ENCODE results near the gene ESPN. TPM values are rescaled to one million over a fixed set of nuclear protein-coding genes. Genes with fewer than 3 reads are reported as not detected.

The ESPN gene
- total and polyA plus RNA-seq, 2 of the 8 experiments (the other 6 are each of a cell fraction or from before 2014, with no cell fraction given), result 5.2 to 16.3 TPM

DNA sequence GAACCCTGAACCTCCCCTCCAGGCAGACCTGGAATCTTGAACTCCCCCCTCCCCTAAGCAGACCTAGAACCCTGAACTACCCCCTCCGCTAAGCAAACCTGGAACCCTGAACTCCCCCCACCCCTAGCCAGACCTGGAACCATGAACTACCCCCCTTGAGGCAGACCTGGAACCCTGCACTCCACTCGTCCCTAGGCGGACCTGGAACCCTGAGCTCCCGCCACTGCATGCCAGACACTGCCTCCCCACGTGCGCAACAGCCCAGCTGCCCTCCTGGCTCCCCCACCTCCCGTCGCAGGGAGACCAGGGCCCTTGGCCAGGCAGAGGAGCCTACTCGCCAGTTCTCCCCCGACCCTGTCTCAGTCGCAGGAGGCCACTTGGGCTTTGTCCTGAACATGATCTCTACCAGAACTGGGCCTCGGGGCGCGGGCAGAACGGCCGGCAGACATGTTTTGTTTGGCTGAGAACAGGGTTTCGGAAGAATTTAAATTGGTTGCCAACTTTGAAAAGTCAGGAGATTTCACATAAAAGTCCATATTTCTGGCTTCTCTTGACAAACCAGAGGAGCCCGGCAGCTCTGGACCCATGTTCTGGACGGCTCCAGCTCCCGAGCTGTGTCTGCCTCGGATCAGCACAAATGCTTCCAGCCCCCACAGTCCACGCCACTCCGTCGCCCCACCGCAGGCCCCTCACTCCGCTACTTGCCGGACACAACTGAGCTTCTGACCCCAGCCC is 76.1 kb downstream of the ESPN start:
- H4K91ac ChIP-seq (replicated peaks; ENCODE audit: insufficient read length, low read length), result no peak overlapping the region
- WGBS, 2 experiments (ENCODE audit: extremely low coverage in 1 of 2, insufficient coverage in 1 of 2, insufficient read length in 1 of 2, insufficient replicate concordance in 2 of 2, low coverage in 1 of 2, low lambda C conversion rate in 2 of 2, missing lambda C conversion rate in 1 of 2), result 92% methylated on average over 25 of the region's 27 CpGs; no CpG with 5 or more reads in 1 of the 2 experiments
- no peak overlapping the region for H3K4ac ChIP-seq (replicated peaks; ENCODE audit: insufficient read length, low read depth, low read length)
- no peak overlapping the region; the same call in 1 of the 2 replicates for H2BK5ac ChIP-seq (ENCODE audit: low read depth, low read length)
- H3K4me3 ChIP-seq (ENCODE audit: extremely low read depth in 1 of 4, insufficient read depth in 2 of 4, low read depth in 3 of 4, low read length in 4 of 4), result no peak overlapping the region
- H4K5ac ChIP-seq (ENCODE audit: insufficient read length, low read depth, low read length), result no peak overlapping the region
- POLR2A ChIA-PET (ENCODE audit: partially characterized antibody), result interaction anchor here (0.9 kb wide), 1 partner anchor 35 kb away, joined by 3 read pairs; the partner anchor contains the start of gene TNFRSF25
- H3K23me2 ChIP-seq (ENCODE audit: low read depth, low read length), result peaks cover 12% of the 10 kb centered on the region; the same call in 1 of the 2 replicates
- no peak overlapping the region for H2AFZ ChIP-seq (ENCODE audit: low read length)
- DNase-seq (ENCODE audit: low read depth in 1 of 2, low spot score in 2 of 2) (no peak), FAIRE-seq (no peak)
- no peak overlapping the region for H3K18ac ChIP-seq (ENCODE audit: extremely low read depth, low read length)
- H2BK15ac ChIP-seq (ENCODE audit: low read length), result no peak overlapping the region
- no peak overlapping the region for H2AK5ac ChIP-seq (ENCODE audit: low read depth, low read length)
- no peaks in the 10 kb centered on the region for H3K36me3 ChIP-seq (ENCODE audit: control insufficient read depth in 2 of 4, insufficient read depth in 4 of 4, low read length in 3 of 4)
- no peak overlapping the region for H3K27ac ChIP-seq (ENCODE audit: low read depth, low read length)
- H2BK12ac ChIP-seq (ENCODE audit: low read depth, low read length), result no peak overlapping the region
- no peak overlapping the region for H3K23ac ChIP-seq (ENCODE audit: insufficient read length)
- no peak overlapping the region for H3K9ac ChIP-seq (replicated peaks in 1 of 4; ENCODE audit: extremely low read depth in 1 of 4, low read depth in 3 of 4, low read length in 3 of 4)
- H3K79me1 ChIP-seq (ENCODE audit: low read depth, low read length), result no peaks in the 10 kb centered on the region; the same call in 1 of the 2 replicates
- peaks cover 0 to 30% (median 19%) of the 10 kb centered on the region in 4 experiments; a peak in 5 of 7 replicates for H3K27me3 ChIP-seq (replicated peaks in 1 of 4; ENCODE audit: control insufficient read depth in 3 of 4, extremely low read depth in 1 of 4, insufficient read depth in 3 of 4, low read length in 3 of 4)
- H2BK120ac ChIP-seq (replicated peaks; ENCODE audit: low read depth, low read length), result no peak overlapping the region
- H3K4me1 ChIP-seq (replicated peaks in 1 of 4; ENCODE audit: control insufficient read depth in 3 of 4, insufficient read depth in 4 of 4, low read length in 3 of 4), result peaks cover 0 to 16% (median 10%) of the 10 kb centered on the region in 4 experiments; a peak in 6 of 7 replicates
- no peak overlapping the region for H3K4me2 ChIP-seq (ENCODE audit: insufficient read depth in 1 of 2, low read depth in 2 of 2, low read length in 2 of 2)
- H3K79me2 ChIP-seq (ENCODE audit: control insufficient read depth in 1 of 2, insufficient read depth in 2 of 2, low read length in 2 of 2), result no peaks in the 10 kb centered on the region
- peaks cover 4% of the 10 kb centered on the region in 2 experiments for H4K20me1 ChIP-seq (replicated peaks in 1 of 2; ENCODE audit: control insufficient read depth in 1 of 2, insufficient read depth in 2 of 2, low read length in 2 of 2)
- CTCF ChIA-PET (ENCODE audit: partially characterized antibody), result interaction anchor here (0.9 to 10.2 kb wide), 7 partner anchors 9 to 102 kb away, joined by 3 to 107 read pairs (median 4); partner anchors contain the start of gene PLEKHG5
- H3K56ac ChIP-seq (replicated peaks; ENCODE audit: insufficient read length, low read depth, low read length), result no peak overlapping the region
- 0 out of 2 replicates have a peak overlapping the region, but pooled peaks have one; percentile 11 for H4K8ac ChIP-seq (ENCODE audit: extremely low read depth, insufficient read depth, low read length)
- H2BK20ac ChIP-seq (ENCODE audit: low read length), result no peak overlapping the region
- H3K14ac ChIP-seq (ENCODE audit: insufficient read length), result no peak overlapping the region
- no peaks in the 10 kb centered on the region for H3K9me3 ChIP-seq (ENCODE audit: insufficient read depth in 2 of 2, low read depth in 1 of 2, low read length in 1 of 2)
- TF ChIP-seq SIRT6 (IDR thresholded peaks at IDR 0.05; ENCODE audit: low read length) (no peak), KDM1A (IDR thresholded peaks at IDR 0.05; ENCODE audit: borderline replicate concordance, low read length) (no peak), CBX5 (IDR thresholded peaks at IDR 0.05; ENCODE audit: low read depth, low read length) (no peak), POU5F1 (IDR thresholded peaks at IDR 0.05; ENCODE audit: low read depth, low read length) (no peak), CTBP2 (IDR thresholded peaks at IDR 0.05; ENCODE audit: borderline replicate concordance, insufficient read depth, insufficient read length, low read length) (no peak), TCF12 (IDR thresholded peaks at IDR 0.05; ENCODE audit: low read depth, low read length) (no peak), RAD21 (IDR thresholded peaks at IDR 0.05 in 1 of 2, conservative IDR thresholded peaks at IDR 0.05 in 1 of 2; ENCODE audit: low read depth in 2 of 2, low read length in 2 of 2) (no peak), BCL11A (IDR thresholded peaks at IDR 0.05; ENCODE audit: low read depth in 2 of 2, low read length in 2 of 2) (no peak), CEBPB (IDR thresholded peaks at IDR 0.05; ENCODE audit: low read depth, low read length) (no peak), SAP30 (IDR thresholded peaks at IDR 0.05; ENCODE audit: insufficient read depth, insufficient replicate concordance, low read length) (no peak)

Data from H1 (cell line).